GM19035 (cell line): Measurements from ENCODE around the gene FBXW5.

Experiments used
- ATAC-seq: cut with Tn5 transposase; IDR thresholded peaks from one replicate; pipeline ENCODE4 v1.9.1; 2021; ENCODE audit not compliant: unreplicated experiment

Gene FBXW5

GRCh38 chr9:136949817-136950655 is 5.5 kb upstream of the FBXW5 start:
- ATAC-seq = peak; percentile 80

- no peak for ATAC-seq
These were observed 4.8 kb upstream of the FBXW5 start for GRCh38 chr9:136949239-136949816.

GRCh38 chr9:136947955-136948510 is 3.5 kb upstream of the FBXW5 start:
- no peak for ATAC-seq

GRCh38 chr9:136947028-136947891 is 2.7 kb upstream of the FBXW5 start:
- no peak for ATAC-seq

GRCh38 chr9:136946228-136947027 is 1.9 kb upstream of the FBXW5 start:
- no peak for ATAC-seq

GRCh38 chr9:136945333-136946227 is 1.0 kb upstream of the FBXW5 start:
- no peak for ATAC-seq

- no peak for ATAC-seq
These were observed 373 bp downstream of the FBXW5 start for GRCh38 chr9:136944212-136944518.

DNA sequence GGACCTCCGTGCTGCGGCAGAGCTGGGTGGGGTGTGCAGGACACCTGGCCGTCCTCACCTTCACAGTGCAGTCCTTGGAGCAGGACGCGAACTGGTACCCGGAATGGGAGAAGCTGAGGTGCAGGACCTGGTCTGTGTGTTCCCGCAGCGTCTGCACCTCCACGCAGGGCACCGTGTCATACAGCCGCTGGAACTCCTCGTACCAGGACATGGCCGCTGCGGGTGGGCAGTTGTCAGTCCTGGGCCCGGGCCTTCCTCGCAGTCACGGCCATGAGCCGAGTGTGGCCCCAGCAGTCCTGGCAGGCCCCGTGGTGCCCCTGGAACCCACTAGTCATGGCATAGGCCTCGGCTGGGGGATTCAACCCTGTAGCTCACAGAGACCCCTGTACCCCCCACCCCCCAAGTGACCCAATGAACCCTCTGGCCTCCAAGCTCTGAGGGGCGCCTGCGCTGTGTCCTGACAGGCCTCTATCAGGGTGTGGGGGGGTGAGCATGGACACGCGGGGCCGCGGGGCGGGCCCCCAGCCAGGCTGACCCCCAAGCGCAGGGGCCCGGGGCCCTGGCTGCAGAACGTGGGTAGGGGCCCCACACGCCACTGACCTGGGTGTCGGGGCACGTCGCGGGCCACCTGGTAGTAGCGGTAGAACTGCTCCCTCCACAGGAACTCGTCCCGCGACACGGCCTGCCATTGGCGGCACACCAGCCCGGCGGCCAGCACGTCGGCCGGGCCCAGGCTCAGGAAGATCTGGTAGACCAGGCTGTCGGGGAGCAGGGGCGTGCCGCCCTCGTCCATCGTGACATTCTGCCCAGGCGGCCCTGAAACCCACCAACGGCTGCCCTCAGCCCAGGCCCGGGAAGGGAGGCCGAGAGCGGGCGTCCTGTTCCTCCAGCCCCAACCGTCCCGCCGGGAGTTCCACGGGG is 987 bp downstream of the FBXW5 start:
- ATAC-seq = peak; percentile 15

DNA sequence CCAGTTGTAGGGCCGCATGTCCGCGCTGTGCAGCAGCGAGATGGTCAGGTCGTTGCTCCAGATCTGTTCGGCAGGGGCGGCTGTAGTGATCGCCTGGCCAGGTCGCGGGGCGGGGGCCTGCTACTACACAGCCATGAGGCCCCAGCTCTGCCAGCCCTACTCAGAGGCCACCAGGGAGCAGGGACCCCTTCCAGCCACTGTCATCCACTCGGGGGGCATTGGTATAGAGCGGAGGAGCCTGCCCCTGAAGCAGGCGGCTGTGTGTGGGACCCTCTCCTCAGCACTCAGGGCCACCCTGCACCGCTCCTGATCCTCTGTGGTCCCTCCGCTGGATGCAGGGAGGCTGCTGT is 1.7 kb downstream of the FBXW5 start:
- no peak for ATAC-seq

DNA sequence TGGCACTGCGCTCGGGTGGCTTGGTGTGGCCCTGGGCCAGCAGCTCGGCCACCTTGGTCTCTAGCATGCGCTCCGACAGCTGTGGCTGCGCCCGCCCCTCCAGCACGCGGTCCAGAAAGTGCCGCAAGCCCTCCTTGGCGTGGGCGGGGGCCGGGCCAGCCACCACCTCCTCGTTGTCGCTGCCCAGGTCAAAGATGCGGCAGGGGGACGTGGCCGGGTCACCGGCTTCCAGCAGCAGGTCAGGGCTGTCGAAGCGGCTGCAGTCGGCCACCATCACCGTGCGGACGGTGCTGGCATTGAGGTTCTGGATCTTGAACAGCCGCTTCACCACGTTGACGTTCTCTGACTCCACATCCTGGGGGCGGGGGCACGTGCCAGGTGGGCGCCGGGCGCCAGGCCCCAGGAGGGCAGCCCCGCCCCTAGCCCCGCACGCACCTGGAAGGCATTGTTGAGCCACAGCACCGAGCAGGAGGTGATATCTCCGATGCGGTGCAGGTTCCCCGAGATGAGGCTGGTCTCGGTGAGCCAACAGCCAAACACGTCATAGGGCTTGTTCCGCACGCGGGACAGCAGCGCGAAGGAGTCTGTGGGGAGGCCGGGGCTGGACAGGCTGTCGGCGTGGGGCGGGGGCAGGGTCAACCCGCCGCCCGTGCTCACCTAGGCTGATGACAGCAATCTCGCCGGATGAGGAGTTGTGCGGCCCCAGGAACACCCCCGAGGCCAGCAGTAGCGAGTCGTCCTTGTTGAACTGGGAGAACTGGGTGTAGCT is 2.2 kb downstream of the FBXW5 start:
- ATAC-seq = no peak

DNA sequence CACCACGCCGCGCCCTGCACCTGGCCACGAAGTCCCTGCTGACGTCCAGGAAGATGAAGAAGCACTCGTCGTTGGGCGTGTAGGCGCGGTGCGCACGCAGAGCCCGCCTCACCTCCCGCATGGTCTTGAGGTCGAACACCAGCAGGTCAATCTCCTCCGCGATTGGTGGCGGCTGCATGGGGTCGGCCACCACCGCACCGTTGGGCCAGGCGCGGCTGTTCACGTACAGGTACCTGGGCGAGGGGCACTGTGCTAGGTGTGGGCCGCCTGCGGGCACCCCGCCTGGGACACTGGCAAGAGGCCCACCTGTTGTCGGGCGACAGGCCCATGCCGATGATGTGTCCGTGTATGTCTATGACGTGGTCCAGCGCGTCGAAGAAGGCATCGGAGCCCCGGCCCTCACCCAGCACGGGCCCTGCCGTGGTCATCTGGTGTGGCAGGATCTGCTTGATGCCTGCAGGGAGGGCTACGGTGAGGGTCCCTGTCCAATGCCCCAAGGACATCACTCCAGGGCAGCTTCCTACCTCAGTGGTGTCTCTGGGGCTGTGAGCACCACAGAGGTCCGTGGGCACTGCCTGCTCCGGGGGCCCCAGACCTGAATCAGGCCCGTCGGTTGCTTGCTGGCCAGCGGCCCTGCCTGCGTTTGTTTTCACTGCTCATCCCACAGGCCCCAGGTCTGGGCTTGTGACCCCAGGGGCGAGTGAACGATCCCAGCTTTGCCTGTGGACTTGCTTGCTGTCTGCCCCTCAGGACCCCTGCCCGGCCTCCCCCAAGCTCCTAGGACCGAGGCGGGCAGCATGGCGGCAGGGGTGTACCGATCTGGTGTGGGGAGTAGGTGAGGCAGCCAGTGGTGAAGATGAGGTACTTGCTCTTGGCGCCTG is 3.1 kb downstream of the FBXW5 start:
- no peak for ATAC-seq

DNA sequence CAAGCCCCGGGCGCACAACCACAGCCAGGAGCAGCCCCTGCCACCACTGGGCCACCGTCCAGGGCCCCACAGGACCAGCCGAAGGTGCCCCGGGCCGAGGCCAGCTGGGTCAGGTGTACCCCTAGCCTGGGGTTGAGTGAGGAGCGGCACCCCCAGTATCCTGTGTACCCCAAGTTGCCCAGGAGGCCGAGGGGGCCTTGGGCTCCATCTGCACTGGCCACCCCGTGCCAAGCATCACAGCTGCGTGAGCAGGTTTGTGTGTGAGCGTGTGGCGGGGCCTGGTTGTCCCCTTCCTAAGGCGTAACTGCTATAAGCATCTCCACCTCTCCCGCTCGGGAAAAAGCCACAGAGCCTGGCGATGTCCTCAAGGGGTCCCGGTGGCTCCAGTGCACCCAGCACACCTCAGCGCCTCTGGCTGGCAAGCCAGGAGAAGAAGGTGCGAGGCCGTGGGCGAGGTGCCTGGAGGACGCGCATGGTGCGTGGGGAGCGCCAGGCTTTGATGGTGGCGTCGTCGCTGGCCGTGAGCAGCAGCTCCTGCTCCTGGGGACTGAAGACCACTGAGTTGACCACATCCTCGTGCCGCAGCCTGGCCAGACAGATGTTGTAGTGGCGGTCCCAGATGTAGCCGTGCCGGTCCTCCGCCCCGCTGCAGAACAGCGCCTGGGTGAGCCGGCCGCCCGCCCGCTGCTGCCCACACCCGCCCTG is 3.9 kb downstream of the FBXW5 start:
- ATAC-seq = no peak

- no peak for ATAC-seq
These were observed 4.5 kb downstream of the FBXW5 start for GRCh38 chr9:136939996-136940525.

GRCh38 chr9:136939431-136939995 is 5.0 kb downstream of the FBXW5 start:
- no peak for ATAC-seq

DNA sequence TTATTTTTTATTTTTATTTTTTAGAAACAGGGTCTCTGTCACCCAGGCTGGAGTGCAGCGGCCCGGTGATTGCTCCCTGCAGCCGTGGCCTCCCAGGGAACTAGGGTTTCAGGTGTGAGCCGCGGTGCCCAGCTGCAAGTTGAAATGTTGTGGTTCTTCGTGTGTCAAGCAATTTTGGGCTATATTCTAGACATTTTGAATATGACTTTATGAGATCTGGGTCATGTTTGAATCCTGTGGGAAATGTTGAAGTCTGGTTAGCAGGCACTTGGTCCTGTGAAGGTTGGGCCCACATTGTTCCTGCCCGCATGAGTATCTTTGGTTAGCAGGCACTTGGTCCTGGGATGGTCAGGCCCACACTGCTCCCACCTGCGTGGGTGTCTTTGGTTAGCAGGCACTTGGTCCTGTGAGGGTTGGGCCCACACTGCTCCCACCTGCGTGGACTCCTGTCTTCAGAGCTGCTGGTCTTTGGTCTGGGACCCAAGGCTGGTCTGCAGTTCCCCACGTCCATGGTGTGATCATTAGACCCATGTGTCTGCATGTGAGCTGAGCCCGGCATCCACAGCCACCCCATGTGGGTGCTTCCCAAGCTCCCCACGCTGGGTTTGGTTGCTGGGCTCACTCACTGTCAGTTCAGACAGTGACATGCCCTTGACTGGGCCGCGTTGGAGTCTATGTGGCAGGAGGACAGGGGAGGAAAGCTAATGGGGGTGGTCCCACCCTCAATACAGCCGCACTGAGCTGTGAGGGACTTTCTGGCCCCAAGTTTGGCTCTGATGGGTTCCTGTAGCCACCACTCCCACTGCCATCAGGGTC is 7.1 kb downstream of the FBXW5 start:
- no peak for ATAC-seq
